ENCODE data around the gene SUPT5H.
A peak's percentile ranks its signal among the peaks of the same experiment; 100 is the strongest.
"Not testable (repeated sequence)": the region's sequence is repeated elsewhere in the genome, so short reads cannot be mapped to it uniquely, and the experiment has no call there.

The SUPT5H gene

DNA sequence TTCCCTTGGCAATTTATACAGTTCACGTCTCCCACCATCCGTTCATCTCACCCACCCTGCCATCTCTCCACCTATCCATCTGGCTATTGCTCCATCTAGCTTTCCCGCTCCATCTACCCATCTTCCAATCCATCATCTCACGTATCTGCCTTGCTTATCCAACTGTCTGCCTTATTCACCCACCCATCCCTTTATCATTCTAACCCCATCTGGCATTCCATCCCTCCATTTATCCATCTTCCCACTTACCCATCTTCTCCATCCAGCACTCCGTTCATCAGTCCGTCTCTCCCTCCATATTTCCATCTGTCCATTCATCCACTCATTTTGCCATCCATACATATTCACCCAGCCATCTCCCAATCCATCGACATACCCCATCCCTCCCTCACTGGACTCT, 19.6 kb upstream of the SUPT5H start:
- DNase-seq (ENCODE audit: low read depth), result no peak

DNA sequence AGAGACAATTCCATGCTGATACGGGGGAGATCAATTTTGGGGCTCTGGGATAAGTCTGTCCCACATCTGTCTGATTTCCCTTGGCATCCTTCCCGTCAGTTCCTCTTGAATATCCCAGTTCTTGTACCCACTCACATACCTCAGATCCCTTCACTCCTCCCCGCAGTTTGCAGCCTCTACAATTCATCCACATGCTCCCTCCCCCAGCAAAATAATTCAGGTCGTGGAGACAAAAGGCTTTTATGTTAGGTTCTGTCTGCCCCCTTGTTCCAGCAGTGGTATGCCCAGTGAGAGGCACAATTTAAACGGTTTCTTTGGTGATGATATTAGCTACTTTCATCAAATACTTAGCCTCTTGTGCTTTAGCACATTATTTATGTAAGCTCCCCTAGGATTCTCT, 19.2 kb upstream of the SUPT5H start:
- no peak for DNase-seq (ENCODE audit: low read depth)

DNA sequence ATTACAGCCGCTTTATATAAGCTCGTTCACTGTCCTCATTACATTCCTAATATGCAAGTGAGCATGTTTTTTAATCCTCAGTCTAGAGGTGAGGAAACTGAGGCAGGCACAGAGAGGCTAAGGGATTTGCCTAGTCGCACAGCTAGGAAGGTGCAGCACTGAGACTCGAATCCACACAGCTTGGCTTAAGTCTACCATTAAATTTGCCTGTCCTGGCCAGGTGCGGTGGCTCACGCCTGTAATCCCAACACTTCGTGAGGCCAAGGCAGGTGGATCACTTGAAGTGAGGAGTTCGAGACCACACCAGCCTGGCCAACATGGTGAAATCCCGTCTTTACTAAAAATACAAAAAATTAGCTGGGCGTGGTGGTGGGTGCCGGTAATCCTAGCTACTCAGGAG, 17.7 kb upstream of the SUPT5H start:
- no peak for DNase-seq (ENCODE audit: low read depth)

DNA sequence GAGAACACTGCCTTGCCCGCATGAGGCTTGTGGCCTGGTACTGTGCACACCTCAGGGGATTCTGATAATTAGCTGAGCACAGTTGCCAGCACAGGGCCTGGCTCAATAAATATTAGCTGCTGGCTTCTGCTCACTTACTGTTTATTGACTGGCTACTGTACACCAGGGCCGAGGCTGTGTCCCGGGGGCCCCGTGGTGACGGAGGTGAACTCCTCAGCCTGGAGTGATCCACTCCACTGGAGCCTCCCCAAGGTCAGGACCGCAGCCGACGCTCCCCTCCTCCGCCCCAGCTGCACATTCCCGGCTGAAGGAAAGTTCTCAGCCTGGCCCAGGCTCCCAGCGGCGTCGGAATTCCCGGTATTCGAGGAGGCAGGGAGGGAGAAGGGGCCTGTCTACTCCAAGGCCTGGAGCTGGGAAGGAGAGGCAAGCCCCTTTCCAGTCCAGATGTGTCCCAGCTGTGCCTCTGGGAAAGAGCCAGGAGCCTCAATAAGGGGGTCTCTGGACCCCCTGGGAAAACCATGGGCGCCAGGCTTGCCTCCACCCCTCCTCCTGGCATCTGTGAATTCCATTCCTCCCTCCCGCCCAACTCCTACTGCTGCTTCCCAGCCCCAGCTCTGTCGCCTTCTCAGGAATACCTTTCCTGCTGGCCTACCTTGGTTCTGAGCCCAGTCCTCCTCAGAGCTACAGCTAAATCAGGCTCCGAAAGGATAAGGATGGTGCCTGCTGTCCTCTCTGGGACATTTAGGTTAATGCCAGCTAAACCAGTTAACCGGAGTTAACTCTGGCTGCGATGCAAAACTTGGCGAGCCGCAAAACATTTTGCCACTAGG, 16.9 kb upstream of the SUPT5H start:
- DNase-seq (ENCODE audit: low read depth), result no peak

DNA sequence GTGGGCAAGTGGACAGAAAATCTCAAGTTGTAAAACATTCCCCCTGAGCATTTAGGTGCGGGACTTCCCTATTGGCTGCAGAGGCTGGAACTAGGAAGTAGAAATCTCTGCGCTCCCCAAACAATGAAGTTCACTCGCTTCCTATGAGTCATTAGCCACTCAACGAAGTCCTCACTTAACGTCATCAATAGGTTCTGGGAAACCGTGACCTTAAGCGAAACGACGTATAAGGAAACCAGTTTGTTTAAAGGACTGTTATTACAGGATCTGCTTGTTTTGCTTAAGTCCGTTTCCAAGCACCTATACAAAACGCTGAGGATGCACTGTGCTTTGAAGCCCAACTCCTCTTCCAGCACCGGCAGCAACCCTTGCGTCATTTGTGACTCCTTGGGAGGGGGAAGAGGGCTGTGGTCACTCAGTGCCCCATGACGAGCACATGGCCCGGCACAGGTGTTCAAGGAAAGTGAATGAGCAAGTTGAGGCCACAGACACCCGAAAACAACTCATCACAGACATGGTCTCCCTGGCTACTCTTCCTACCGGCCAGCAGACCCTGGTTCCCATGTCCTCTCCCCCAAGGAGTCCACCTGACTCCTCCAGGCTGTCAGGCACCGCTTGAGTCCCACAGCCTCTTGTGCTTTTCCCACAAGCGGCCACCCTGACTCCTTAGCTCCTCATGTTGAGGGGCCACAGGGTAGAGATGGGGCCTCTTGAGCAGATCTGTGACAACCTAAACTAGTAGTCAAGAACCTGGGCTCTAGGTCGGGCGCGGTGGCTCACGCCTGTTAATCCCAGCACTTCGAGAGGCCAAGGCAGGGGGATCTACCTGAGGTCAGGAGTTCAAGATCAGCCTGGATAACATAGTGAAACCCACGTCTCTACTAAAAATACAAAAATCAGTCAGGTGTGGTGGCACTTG, 14.4 kb upstream of the SUPT5H start:
- no peak for DNase-seq (ENCODE audit: low read depth)

DNA sequence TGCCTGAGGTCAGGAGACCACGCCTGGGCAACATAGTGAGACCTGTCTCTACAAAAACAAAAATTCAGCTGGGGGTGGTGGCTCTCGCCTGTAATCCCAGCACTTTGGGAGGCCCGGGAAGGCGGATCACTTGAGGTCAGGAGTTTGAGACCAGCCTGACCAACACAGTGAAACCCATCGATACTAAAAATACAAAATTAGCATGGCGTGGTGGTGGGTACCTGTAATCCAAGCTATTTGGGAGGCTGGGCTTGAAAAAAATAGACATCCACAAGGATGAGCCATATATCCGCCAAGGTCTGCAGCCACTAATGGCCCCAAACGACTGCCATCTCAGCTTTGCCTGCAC, 12.7 kb upstream of the SUPT5H start:
- DNase-seq (ENCODE audit: low read depth), result no peak

DNA sequence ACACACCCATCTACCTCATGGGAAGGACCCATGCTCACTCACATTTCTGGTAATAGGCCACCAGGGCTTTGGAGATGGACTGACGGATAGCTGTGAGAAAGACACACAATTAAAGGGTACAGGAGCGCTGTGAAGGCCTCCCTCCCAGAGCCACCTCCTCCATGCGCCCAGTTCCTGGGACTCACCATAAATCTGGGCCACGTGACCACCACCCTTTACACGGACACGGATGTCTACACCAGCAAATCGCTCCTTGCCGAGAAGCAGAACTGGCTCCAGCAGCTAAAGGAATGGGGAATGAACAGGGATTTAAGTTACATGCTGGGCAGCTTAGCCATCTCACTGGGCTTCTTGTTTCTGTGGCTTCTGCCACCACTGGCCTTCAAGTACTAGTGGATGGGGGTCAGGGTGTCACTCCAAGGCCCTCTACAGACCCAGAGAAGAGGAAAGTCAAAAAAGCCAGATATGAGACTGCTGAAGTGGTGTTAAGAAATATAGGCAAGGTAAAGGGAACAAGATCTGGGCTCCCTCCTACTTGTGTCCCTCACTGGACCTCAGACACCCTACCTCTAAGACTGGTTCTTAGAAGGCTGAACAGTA, 11.8 kb upstream of the SUPT5H start:
- no peak for DNase-seq (ENCODE audit: low read depth)

DNA sequence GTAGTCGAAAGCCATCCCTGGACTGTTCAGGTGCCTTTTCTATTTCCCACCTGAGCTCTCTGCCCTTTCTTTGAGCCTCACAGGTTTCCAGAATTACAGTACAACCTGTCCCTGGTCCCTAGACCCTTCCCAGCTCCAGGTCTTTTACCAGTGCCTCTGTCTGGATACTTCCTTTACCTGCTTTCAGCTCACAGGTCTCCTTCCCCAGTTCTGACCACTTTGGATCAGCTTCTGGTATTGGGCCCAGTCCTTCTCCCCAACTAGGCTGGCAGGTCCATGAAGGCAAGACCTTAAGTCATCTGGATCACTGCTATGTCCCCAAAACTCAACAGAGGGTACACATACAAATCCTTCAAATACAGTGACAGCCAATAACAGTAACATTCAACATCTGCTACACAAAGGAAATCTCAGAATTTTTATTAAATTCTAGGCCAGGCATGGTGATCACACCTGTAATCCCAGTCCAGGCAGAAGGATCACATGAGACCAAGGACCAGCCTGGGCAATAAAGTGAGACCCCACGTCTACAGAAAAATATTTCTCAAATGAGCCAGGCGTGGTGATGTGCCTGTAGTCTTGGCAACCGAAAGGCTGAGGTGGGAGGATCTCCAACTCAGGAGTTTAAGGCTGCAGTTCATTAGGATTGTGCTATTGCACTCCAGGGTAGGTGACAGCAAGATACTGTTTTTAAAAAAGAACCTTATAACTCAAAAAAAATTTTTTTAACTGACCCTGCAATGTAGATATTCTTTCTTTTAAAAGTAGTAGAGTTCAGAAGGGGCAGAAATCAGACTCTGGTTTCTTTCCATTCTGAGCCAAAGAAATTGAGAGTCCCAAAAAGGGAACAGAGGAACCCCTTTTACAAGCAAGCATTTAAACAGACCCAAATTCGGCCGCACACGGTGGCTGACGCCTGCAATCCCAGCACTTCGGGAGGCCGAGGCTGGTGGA, 11.0 kb upstream of the SUPT5H start:
- no peak for DNase-seq (ENCODE audit: low read depth)

DNA sequence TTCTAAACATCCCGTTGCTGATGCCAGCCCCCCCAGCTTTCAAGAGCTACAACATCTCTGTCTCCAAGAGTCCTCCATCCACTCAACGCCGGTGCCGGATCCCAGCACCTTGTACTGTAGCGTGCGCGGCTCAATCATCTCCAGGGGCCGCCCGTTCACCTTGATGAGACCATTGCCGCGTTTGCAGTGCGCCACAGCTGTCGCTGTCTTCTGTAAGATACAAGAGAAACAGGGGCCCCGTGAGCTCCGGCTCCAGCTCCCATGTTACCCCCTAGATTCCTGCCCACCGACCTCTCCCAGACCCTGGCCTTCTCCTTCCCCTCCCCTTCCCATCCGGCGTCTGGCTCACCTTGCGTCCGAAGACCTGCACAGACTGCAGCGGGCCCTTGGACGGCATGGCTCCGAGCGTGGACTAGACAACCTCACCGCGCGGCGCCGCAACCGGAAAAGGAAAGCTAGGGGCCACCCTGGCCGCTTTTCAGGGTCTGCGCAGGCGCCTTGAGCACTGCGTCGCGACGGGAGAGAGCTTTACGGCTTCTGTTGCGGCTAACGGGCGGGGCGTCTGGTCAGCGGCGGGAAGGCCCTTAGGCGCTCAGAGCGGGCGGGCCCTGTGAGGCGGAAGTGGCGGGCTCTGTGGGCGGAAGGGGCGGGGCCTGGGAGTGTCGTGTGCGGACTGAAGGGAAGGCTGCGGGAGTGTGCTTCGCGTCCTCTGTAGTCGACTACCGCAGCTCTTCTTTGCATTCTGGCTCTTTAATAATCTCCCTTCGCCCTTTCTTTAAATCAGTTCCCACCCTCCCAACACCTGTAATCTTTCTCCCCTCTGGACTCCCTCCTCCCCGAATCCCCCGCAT, 9.7 kb upstream of the SUPT5H start, which contains the start of gene RPS16:
Gene RPS16 (minus strand): TSS at position 451 of the 851 bp plus-strand sequence. CDS start 54 bp downstream, at position 397.
- DNase-seq (ENCODE audit: low read depth), result peak; percentile 99

DNA sequence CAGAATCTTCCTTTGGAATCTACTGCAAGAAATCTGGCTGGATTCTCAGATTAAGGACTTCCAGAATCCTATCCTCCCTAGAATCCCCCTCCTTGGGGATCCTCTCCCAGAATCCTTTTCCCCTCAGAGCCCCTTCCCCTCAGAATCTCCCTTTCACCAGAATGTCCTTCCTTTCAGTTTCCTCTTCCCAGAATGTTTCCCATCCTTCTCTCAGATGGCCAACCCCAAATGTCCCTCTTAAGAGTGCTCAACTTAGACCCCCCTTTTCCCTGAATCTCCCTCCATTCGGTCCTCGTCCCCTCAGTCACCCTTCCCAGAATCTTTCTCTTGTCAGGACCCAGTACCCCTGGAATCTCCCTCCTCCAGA, 9.0 kb upstream of the SUPT5H start:
- no peak for DNase-seq (ENCODE audit: low read depth)

DNA sequence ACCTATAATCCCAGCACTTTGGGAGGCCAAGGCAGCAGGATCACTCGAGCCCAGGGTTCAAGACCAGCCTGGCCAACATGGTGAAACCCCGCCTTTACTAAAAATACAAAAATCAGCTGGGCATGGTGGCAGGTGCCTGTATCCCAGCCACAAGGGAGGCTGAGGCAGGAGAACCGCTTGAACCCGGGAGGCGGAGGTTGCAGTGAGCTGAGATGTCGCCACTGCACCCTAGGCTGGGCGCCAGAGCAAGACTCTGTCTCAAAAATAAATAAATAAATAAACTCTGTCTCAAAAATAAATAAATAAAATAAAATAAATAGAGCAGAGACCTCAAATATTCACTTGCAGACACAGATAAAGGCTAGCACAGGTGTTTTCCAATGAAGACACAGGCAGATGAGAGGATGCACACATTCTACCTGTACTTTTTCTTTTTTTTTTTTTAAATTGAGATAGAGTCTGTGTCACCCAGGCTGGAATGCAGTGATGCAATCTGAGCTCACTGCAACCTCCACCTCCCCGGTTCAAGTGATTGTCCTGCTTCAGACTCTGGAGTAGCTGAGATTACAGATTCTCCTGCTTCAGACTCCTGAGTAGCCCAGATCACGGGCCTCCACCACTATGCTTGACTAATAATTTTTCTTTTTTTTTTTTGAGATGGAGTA, 7.0 kb upstream of the SUPT5H start:
- DNase-seq (ENCODE audit: low read depth), result no peak

DNA sequence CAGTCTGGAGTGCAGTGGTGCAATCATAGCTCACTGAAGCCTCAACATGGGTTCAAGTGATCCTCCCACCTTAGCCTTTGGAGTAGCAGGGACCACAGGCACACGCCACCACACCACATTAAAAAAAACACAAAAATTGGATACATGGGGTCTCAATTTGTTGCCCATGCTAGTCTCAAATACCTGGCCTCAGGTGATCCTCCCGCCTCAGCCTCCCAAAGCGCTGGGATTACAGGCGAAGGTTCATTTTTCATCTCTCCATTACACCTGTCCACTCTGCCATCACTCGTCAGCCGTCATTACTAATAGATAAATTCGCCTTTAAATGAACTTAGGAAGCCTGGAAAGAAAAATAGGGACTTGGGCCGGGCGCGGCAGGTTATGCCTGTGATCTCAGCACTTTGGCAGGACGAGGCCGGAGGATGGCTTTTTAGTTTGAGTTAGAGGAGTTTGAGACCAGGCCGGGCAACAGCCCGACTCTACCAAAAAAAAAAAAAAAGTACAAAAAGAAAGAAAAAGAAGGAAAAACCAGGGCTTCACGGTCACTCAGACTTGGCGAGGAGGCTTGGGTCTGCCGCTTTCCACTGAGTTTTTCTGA, 685 bp upstream of the SUPT5H start:
- no peak for DNase-seq (ENCODE audit: low read depth)

DNA sequence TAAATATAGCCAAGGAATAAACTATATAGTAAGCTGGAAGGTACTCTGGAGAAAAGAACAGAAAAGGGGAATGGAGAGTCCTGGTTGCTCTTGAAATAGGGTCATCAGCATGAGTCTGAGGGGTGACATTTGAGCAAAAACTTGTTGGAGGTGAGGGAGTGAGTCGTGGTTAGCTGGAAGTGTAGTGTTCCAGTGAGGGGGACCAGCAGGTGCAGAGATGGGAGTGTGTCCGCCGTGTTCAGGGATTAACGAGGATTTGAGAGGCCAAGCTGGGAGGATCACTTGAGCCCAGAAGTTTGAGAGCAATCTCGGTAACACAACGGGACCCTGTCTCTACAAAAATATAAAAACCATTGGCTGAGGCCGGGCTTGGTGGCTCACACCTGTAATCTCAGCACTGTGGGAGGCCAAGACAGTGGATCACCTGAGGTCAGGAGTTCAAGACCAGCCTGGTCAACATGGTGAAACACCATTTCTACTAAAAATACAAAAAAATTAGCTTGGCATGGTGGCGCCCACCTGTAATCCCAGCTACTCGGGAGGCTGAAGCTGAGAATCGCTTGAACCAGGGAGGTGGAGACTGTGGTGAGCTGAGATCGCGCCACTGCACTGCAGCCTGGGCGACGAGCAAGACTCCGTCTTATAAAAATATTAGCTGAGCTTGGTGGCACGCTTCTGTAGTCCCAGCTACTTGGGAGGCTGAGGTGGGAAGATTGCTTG, 1.1 kb downstream of the SUPT5H start:
- DNase-seq (ENCODE audit: low read depth), result no peak

DNA sequence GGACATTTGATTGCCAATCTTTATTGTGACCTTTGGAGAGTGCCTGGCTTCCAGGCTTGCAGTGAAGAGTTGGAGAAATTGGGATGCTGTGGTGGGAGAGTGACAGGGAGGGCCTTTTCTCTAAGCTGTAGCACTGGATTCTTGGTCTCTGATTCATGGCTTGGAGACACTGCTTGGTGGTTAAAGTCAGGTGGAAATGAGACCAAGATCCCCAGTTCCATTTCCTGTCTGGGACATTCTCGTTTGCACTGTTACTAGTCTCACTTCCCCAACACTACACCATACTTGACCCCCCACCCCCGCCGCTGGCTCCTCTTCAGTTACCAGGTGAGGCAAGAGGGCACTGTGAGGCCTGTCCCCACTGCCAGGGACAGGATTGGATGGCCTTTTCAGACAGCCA, 2.9 kb downstream of the SUPT5H start:
- no peak for DNase-seq (ENCODE audit: low read depth)

DNA sequence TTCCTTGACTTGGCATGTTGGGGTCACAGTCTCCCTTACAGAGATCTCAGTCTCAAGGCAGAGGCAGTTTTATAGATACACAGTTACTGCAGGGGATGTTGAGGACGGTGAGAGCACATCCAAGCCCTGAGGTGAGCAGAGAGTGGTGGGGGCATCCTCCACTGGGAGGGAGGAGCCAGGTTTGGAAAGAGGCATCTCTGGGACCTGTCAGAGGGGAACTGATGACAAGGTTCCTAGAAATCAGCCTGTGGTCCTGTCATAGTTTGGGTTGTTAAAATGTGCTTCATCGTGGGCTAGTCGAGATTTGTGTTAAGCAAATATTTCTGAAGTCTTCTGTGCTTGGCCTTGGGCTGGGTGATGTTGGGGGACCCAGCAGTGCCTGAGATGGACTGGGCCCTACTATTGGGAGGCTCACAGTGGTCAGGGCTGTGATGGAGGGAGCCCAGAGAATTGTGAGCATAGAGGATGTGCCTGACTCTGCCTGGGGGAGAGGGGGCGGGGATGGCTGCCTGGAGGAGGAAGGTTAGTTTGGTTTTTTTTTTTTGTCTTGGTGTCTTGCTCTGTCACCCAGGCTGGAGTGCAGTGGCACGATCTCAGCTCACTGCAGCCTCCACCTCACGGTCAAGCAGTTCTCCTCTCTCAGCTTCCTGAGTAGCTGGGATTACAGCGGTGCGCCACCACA, 3.9 kb downstream of the SUPT5H start:
- DNase-seq (ENCODE audit: low read depth), result no peak

DNA sequence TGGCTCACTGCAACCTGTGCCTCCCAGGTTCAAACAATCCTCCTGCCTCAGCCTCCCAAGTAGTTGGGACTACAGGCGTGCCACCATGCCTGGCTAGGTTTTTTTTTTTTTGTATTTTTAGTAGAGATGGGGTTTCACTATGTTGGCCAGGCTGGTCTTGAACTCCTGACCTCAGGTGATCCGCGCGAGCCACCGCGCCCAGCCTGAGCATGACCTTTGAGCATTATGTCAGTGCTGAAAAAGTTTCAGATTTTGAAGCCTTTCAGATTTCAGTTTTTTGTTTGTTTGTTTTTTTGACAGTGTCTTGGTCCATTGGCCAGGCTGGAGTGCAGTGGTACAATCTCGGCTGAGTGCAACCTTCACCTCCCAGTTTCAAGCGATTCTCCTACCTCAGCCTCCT, 5.9 kb downstream of the SUPT5H start:
- not testable (repeated sequence) for DNase-seq (ENCODE audit: low read depth)

DNA sequence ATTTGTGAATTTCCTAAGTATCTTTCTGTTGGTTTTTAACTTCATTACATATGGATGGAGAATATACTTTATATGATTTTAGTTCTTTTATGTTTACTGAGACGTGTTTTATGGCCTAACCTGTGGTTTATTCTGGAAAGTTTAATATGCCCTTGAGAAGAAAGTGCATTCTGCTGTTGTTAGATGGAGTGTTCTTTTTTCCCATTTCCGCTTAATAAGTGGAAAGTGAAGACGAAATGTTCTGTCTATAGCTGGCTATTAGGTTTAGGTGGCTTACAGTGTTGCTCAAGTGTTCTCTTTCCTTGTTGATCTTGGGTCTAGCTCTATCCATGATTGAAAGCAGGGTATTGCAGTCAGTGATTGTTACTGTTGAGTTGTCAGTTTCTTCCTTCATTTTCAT, 18.0 kb downstream of the SUPT5H start:
- DNase-seq (ENCODE audit: low read depth), result no peak

DNA sequence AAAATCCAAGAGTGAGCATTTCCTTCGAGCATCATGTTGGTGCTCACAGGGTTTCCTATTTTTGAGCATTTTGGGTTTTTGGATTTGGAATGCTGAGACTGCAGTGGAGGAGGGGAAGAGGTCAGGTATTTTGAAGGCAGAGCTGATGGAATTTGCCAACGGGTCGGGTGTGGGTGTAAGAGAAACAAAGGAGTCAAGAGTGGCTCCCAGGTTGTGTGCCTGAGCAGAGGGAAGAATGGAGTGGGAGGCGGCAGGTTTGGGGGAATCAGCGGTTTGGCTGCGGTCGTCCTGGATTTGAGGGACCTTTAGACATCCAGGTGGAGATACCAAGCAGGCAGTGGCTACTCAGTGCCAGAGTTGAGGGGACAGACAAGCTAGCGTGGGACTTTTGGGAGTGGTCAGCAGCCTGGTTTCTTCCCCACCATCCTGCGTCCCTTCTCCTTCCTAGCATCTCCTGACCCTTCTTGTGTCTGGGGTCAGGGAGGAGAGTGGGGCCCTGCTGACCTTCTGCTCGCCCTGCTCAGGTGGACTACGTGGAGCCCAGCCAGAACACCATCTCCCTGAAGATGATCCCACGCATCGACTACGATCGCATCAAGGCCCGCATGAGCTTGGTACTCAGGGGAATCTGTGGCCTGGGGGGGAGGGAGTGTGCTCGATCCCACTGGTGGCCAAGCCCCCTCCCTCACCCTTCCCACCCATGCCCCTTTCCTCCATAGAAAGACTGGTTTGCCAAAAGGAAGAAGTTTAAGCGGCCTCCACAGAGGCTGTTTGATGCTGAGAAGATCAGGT, 20.8 kb downstream of the SUPT5H start:
- no peak for DNase-seq (ENCODE audit: low read depth)

All from activated T-cell treated with anti-CD3 and anti-CD28 coated beads for 1 hour (primary cell).